Measurements from ENCODE around the gene CFHR2.
"Not testable (repeated sequence)": the region's sequence is repeated elsewhere in the genome, so short reads cannot be mapped to it uniquely, and the experiment has no call there.

The CFHR2 gene

DNA sequence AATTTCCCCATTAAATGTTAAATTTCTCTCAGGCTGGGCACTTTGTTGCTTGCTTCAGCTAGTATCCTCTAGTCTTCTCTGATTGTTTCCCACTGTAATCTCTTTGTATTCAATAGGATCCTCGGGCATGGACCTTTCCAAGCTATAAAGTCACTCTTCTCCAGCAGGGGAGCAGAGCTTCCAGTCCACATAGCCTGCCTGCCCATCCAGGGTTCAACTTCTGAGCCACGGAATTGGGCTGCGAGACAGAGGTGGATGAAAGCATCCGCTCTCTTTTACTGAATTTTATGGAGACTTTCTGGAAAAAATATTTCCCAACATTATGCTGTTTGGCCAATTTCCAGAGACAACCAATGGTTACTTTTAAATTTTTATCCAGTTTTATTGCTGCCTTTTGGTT is 32.7 kb downstream of the CFHR2 start:
- Mint-ChIP-seq H3K4me1 (ENCODE audit: low read depth) (no peaks in the 10 kb centered on the region), H3K4me3 (no peak overlapping the region), H3K9me3 (no peaks in the 10 kb centered on the region), H3K27me3 (ENCODE audit: low read depth) (no peaks in the 10 kb centered on the region), H3K27ac (no peak overlapping the region), H3K36me3 (ENCODE audit: low read depth) (no peaks in the 10 kb centered on the region)

DNA sequence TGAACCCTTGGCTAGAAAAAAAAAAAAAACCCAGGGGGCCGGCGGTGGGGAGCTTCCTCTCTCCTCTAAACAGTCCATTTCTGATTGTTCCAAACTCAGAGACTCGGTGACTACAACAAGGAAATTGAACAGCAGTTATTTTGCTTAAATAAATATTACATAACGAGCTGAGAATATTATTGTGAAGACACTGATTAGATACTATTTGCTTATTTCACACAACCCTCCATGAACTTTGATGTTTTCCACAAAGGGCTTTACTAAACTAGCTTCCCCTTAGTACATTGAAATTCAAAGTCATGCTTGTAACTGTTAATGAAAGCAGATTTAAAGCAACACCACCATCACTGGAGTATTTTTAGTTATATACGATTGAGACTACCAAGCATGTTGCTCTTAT is 33.7 kb downstream of the CFHR2 start, which contains the start of gene CFHR5:
Gene CFHR5, plus strand, starts transcription at position 279 of the 400 bp plus-strand sequence. Its CDS starts 109 bp downstream, at position 388.
- H3K36me3 Mint-ChIP-seq (ENCODE audit: low read depth), result no peaks in the 10 kb centered on the region
- H3K4me3 Mint-ChIP-seq, result no peak within 1 kb of the TSS
- no peaks in the 10 kb centered on the region for H3K27me3 Mint-ChIP-seq (ENCODE audit: low read depth)
- no peaks in the 10 kb centered on the region for H3K4me1 Mint-ChIP-seq (ENCODE audit: low read depth)
- no peaks in the 10 kb centered on the region for H3K9me3 Mint-ChIP-seq
- no peak within 1 kb of the TSS for H3K27ac Mint-ChIP-seq

DNA sequence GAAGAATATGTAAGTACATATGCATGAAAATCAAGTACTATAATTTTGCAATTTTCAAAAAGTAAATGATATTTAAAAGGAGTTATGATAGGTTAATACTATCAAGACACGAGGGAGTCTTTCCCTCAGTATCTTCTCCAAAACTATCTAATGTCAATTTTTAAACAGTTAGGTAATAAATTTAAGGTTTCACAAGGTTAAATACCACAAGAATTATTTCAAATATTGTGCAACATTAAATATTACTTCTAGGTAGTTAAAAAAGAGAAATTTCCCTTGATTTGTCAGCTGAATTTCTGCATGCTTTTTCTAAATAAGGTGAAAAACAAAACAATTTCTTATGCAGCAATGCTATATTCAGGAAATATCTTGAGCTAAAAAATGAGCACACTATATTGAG is 37.3 kb downstream of the CFHR2 start:
- H3K4me1 Mint-ChIP-seq (ENCODE audit: low read depth), result no peaks in the 10 kb centered on the region
- no peaks in the 10 kb centered on the region for H3K9me3 Mint-ChIP-seq
- H3K36me3 Mint-ChIP-seq (ENCODE audit: low read depth), result no peaks in the 10 kb centered on the region
- no peak overlapping the region for H3K4me3 Mint-ChIP-seq
- H3K27me3 Mint-ChIP-seq (ENCODE audit: low read depth), result no peaks in the 10 kb centered on the region
- no peak overlapping the region for H3K27ac Mint-ChIP-seq

DNA sequence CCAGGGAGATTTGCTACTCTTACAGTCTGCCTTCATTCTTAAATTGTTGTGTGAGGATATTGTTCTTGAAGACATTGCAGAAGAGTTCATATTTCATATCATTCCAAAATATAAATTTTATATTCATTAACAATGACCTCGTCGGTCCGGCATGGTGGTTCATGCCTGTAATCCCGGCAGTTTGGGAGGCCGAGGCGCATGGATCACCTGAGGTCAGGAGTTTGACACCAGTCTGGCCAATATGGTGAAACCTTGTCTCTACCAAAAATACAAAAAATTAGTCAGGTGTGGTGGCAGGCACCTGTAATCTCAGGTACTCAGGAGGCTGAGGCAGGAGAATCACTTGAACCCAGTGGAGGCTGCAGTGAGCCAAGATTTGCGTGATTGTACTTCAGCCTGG is 38.7 kb downstream of the CFHR2 start:
- H3K36me3 Mint-ChIP-seq (ENCODE audit: low read depth); H3K27me3 Mint-ChIP-seq (ENCODE audit: low read depth); H3K9me3 Mint-ChIP-seq; H3K4me3 Mint-ChIP-seq; H3K27ac Mint-ChIP-seq; H3K4me1 Mint-ChIP-seq (ENCODE audit: low read depth): not testable (repeated sequence)

DNA sequence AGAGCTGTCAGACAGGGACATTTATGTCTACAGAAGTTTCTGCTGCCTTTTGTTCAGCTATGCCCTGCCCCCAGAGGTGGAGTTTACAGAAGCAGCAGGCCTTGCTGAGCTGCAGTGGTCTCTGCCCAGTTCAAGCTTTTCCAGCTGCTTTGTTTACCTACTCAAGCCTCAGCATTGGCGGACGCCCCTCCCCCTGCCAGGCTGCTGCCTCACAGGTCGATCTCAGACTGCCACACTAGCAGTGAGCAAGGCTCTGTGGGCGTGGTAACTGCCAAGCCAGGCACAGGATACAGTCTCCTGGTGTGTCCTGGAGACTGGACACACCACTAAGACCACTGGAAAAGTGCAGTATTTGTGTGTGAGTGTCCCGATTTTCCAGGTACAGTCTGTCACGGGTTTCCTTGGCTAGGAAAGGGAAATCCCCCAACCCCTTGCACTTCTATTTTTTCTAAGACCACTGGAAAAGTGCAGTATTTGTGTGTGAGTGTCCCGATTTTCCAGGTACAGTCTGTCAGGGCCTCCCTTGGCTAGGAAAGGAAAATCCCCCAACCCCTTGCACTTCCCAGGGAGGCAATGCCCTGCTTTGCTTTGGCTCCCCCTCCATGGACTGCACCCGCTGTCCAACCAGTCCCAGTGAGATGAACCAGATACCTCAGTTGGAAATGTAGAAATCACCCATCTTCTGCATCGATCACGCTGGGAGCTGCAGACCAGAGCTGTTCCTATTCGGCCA is 48.5 kb downstream of the CFHR2 start:
- H3K9me3 Mint-ChIP-seq; H3K4me1 Mint-ChIP-seq (ENCODE audit: low read depth); H3K36me3 Mint-ChIP-seq (ENCODE audit: low read depth); H3K27ac Mint-ChIP-seq; H3K27me3 Mint-ChIP-seq (ENCODE audit: low read depth); H3K4me3 Mint-ChIP-seq: not testable (repeated sequence)

DNA sequence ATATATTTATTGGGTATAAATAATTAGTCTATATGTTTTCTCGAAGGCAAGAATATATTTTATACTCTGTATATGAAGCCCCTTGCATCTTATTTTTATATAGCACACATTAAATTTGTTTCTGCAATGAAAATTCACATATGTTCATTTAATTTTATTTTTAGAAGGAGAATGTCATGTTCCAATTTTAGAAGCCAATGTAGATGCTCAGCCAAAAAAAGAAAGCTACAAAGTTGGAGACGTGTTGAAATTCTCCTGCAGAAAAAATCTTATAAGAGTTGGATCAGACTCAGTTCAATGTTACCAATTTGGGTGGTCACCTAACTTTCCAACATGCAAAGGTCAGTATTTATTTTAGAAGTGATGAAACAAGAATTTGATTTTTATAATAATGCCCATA is 50.4 kb downstream of the CFHR2 start:
- H3K27ac Mint-ChIP-seq, result no peak overlapping the region
- no peaks in the 10 kb centered on the region for H3K36me3 Mint-ChIP-seq (ENCODE audit: low read depth)
- H3K4me1 Mint-ChIP-seq (ENCODE audit: low read depth), result no peaks in the 10 kb centered on the region
- no peaks in the 10 kb centered on the region for H3K9me3 Mint-ChIP-seq
- H3K27me3 Mint-ChIP-seq (ENCODE audit: low read depth), result no peaks in the 10 kb centered on the region
- no peak overlapping the region for H3K4me3 Mint-ChIP-seq

DNA sequence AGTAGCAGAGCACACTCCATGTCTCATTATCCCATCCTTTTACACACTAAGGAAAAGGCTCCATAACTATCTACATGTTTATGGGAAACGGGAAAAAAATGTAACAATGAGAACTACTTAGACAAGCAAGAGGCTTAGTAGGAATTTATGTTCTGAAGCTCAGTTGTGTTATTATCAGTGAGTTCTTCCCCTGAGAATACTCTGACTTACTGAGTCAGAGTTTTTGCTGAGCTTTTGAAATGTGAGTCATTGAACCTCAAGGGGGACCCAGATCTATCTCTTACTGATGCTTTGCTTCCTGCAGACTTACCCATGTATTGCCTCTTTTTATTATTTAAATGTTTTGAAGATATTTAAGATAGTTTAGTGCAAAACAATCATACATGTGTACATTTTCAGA is 53.9 kb downstream of the CFHR2 start:
- Mint-ChIP-seq H3K4me3 (no peak overlapping the region), H3K36me3 (ENCODE audit: low read depth) (no peaks in the 10 kb centered on the region), H3K27me3 (ENCODE audit: low read depth) (no peaks in the 10 kb centered on the region), H3K4me1 (ENCODE audit: low read depth) (no peaks in the 10 kb centered on the region), H3K9me3 (no peaks in the 10 kb centered on the region), H3K27ac (no peak overlapping the region)

DNA sequence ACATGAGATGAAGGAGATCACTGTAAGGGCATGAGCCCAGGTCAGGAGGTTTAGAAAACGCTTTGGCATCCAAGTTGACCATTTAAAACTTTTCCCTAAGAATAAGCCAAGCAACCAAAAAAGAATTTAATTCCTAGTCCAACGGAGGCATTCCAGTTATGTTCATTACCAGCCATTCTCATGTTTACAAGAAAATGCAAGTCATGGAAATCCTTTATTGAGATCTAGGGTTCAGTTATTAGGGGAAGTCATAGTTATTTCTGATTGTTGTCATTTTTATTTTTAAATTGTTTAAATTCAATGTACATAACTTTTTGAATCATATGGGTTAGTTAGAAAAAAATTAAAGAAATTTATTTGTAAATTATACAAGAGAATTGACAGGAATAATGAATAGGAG is 58.3 kb downstream of the CFHR2 start:
- Mint-ChIP-seq H3K4me1 (ENCODE audit: low read depth) (no peaks in the 10 kb centered on the region), H3K27me3 (ENCODE audit: low read depth) (no peaks in the 10 kb centered on the region), H3K9me3 (no peaks in the 10 kb centered on the region), H3K27ac (no peak overlapping the region), H3K36me3 (ENCODE audit: low read depth) (no peaks in the 10 kb centered on the region), H3K4me3 (no peak overlapping the region)

DNA sequence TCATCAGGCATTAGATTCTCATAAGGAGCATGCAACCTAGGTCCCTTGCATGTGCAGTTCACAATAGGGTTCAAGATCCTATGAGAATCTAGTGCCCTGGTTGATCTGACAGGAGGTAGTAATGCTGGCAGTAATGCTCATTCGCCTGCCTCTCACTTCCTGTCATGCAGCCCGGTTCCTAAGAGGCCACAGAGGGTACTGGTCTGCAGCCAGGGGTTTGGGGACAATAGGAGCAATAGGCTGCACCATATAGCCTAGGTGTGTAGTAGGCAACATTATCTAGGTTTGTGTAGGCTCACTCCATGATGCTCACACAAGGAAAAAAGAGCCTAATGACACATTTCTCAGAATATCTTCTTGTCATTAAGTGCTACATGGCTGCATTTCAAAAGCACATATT is 59.6 kb downstream of the CFHR2 start:
- H3K27me3 Mint-ChIP-seq (ENCODE audit: low read depth), result no peaks in the 10 kb centered on the region
- no peaks in the 10 kb centered on the region for H3K9me3 Mint-ChIP-seq
- H3K4me1 Mint-ChIP-seq (ENCODE audit: low read depth), result no peaks in the 10 kb centered on the region
- H3K27ac Mint-ChIP-seq, result no peak overlapping the region
- no peaks in the 10 kb centered on the region for H3K36me3 Mint-ChIP-seq (ENCODE audit: low read depth)
- no peak overlapping the region for H3K4me3 Mint-ChIP-seq

DNA sequence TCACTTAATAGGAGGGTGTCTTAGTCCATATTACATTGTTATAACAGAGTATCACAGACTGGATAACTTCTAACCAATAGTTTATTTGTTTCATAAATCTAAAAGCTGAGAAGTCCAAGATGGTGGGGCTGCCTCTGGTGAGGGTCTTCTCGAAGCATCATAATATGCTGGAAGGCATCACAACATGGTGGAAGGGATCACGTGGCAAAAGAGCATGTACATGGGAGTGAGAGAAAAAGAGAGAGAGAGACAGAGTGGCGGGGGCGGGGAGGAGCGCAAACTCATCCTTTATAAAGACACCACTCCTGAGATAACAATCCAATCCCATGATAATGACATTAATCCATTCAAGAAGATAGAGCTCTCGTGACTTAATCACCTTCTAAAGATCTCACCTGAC is 65.3 kb downstream of the CFHR2 start:
- Mint-ChIP-seq H3K36me3 (ENCODE audit: low read depth) (no peaks in the 10 kb centered on the region), H3K27ac (no peak overlapping the region)

More for the DNA sequence above, 65.3 kb downstream of the CFHR2 start:
- no peaks in the 10 kb centered on the region for H3K27me3 Mint-ChIP-seq (ENCODE audit: low read depth)
- H3K4me1 Mint-ChIP-seq (ENCODE audit: low read depth), result no peaks in the 10 kb centered on the region
- H3K4me3 Mint-ChIP-seq, result no peak overlapping the region
- H3K9me3 Mint-ChIP-seq, result peaks cover 5% of the 10 kb centered on the region
